GM23338 (cell line): ENCODE results near the gene KCTD21. TPM values are rescaled to one million over a fixed set of nuclear protein-coding genes. Genes with fewer than 3 reads are reported as not detected.

Source experiments
- ATAC-seq: fragments of 200-7000 bp; cut with Tn5 transposase; 3 replicates; pipeline ENCODE4 v1.9.1; 2020
- DNase-seq: peaks from one replicate; pipeline ENCODE4 v3.0.0-alpha.2; 2015; ENCODE audit warnings: low spot score
- H2AFZ ChIP-seq: fragments of 200-600 bp; sonication (generic); 2 replicates; pipeline ENCODE4 v1.8.0; 2016; ENCODE audit warnings: antibody characterized with exemption, mild to moderate bottlenecking, moderate library complexity
- H3F3A ChIP-seq: fragments of 200-600 bp; sonication (generic); replicated peaks from 2 replicates; pipeline ENCODE4 v1.8.0; 2017; ENCODE audit warnings: antibody characterized with exemption, mixed run types, low read depth
- H3K27ac ChIP-seq: fragments of 200-600 bp; sonication (generic); 2 replicates; pipeline ENCODE4 v1.6.1; 2016; ENCODE audit warnings: low read depth
- H3K27me3 ChIP-seq: fragments of 200-600 bp; sonication (generic); 2 replicates; pipeline ENCODE4 v1.8.0; 2016; ENCODE audit warnings: mild to moderate bottlenecking, mixed run types, moderate library complexity; ENCODE audit not compliant: insufficient read depth
- H3K36me3 ChIP-seq: fragments of 200-600 bp; sonication (generic); 2 replicates; pipeline ENCODE4 v1.8.0; 2016; ENCODE audit warnings: mild to moderate bottlenecking; ENCODE audit not compliant: insufficient read depth
- H3K4me1 ChIP-seq: fragments of 200-600 bp; sonication (generic); 2 replicates; pipeline ENCODE4 v1.8.0; 2016; ENCODE audit warnings: mild to moderate bottlenecking, moderate library complexity; ENCODE audit not compliant: insufficient read depth
- H3K4me2 ChIP-seq: fragments of 200-600 bp; sonication (generic); 2 replicates; pipeline ENCODE4 v1.7.1; 2017; ENCODE audit warnings: mixed run types
- H3K4me3 ChIP-seq: fragments of 200-600 bp; sonication (generic); 2 replicates; pipeline ENCODE4 v1.6.1; 2016; ENCODE audit warnings: mixed run types
- H3K79me2 ChIP-seq: fragments of 200-600 bp; sonication (generic); replicated peaks from 2 replicates; pipeline ENCODE4 v1.8.0; 2017; ENCODE audit warnings: mild to moderate bottlenecking; ENCODE audit not compliant: insufficient read depth
- H3K9me2 ChIP-seq: fragments of 200-600 bp; sonication (generic); 2 replicates; pipeline ENCODE4 v1.8.0; 2017; ENCODE audit not compliant: insufficient read depth
- H4K20me1 ChIP-seq: fragments of 200-600 bp; sonication (generic); replicated peaks from 2 replicates; pipeline ENCODE4 v1.8.0; 2017; ENCODE audit warnings: mild to moderate bottlenecking; ENCODE audit not compliant: insufficient read depth
- H3K27ac Mint-ChIP-seq: 2 replicates; pipeline ENCODE4 v1.8.0; 2020; ENCODE audit warnings: inconsistent platforms, mild to moderate bottlenecking, moderate library complexity, mixed read lengths
- H3K27me3 Mint-ChIP-seq: 3 replicates; pipeline ENCODE4 v1.8.0; 2022; ENCODE audit warnings: low read depth, mild to moderate bottlenecking, moderate library complexity, mixed read lengths, inconsistent platforms; ENCODE audit not compliant: insufficient read depth, poor library complexity
- H3K36me3 Mint-ChIP-seq: 3 replicates; pipeline ENCODE4 v1.8.0; 2021; ENCODE audit warnings: low read depth, mild to moderate bottlenecking, inconsistent platforms, moderate library complexity, mixed read lengths
- H3K4me1 Mint-ChIP-seq: 3 replicates; pipeline ENCODE4 v1.8.0; 2020; ENCODE audit warnings: mild to moderate bottlenecking, inconsistent platforms, mixed read lengths
- H3K4me3 Mint-ChIP-seq: 3 replicates; pipeline ENCODE4 v1.8.0; 2021; ENCODE audit warnings: moderate library complexity, mild to moderate bottlenecking, inconsistent platforms, mixed read lengths
- H3K9me3 Mint-ChIP-seq: 3 replicates; pipeline ENCODE4 v1.8.0; 2020; ENCODE audit warnings: moderate library complexity, mild to moderate bottlenecking, inconsistent platforms, mixed read lengths
- CREB1 ChIP-seq: fragments of 250-450 bp; sonication (Bioruptor Pico); IDR thresholded peaks from 2 replicates; pipeline ENCODE4 v1.5.0; 2020; ENCODE audit warnings: low read depth, mild to moderate bottlenecking, moderate library complexity
- CTCF ChIP-seq, 2 experiments: fragments of 200-600 bp in 1 of 2; sonication (generic) in 1 of 2; conservative IDR thresholded peaks; 2 replicates each; pipeline versions ENCODE4 v1.5.1 to v1.6.1; 2016 to 2017; ENCODE audit warnings: antibody characterized with exemption in 2 of 2, low read depth in 2 of 2, mild to moderate bottlenecking in 2 of 2, moderate library complexity in 1 of 2
- ETS1 ChIP-seq: IDR thresholded peaks from 2 replicates; pipeline ENCODE4 v1.6.1; 2016; ENCODE audit warnings: antibody characterized with exemption
- EZH2 ChIP-seq: fragments of 200-600 bp; sonication (generic); IDR thresholded peaks from one replicate; pipeline ENCODE4 v1.8.0; 2017; ENCODE audit warnings: antibody characterized with exemption, mild to moderate bottlenecking, low read depth; ENCODE audit not compliant: unreplicated experiment
- EZH2phosphoT487 ChIP-seq: fragments of 200-600 bp; sonication (generic); IDR thresholded peaks from one replicate; pipeline ENCODE4 v1.8.1; 2018; ENCODE audit warnings: antibody characterized with exemption; ENCODE audit not compliant: unreplicated experiment
- JUNB ChIP-seq: IDR thresholded peaks from one replicate; pipeline ENCODE4 v1.6.1; 2016; ENCODE audit warnings: antibody characterized with exemption; ENCODE audit not compliant: unreplicated experiment
- NANOG ChIP-seq: IDR thresholded peaks from 2 replicates; pipeline ENCODE4 v1.6.1; 2016; ENCODE audit warnings: antibody characterized with exemption, borderline replicate concordance
- POLR2AphosphoS5 ChIP-seq: IDR thresholded peaks from 2 replicates; pipeline ENCODE4 v1.6.1; 2016; ENCODE audit warnings: antibody characterized with exemption, low read depth
- REST ChIP-seq: IDR thresholded peaks from one replicate; pipeline ENCODE4 v1.6.1; 2018; ENCODE audit warnings: antibody characterized with exemption; ENCODE audit not compliant: unreplicated experiment
- STAT1 ChIP-seq: IDR thresholded peaks from one replicate; pipeline ENCODE4 v1.6.1; 2016; ENCODE audit warnings: antibody characterized with exemption; ENCODE audit not compliant: unreplicated experiment
- ZNF114 ChIP-seq: fragments of 250-450 bp; sonication (Bioruptor Pico); IDR thresholded peaks from 2 replicates; pipeline ENCODE4 v1.5.0; 2020; ENCODE audit warnings: mild to moderate bottlenecking, moderate library complexity
- ZNF331 ChIP-seq: fragments of 250-450 bp; sonication (Bioruptor Pico); IDR thresholded peaks from 2 replicates; pipeline ENCODE4 v1.5.0; 2020; ENCODE audit warnings: low read depth, mild to moderate bottlenecking, moderate library complexity
- ZNF462 ChIP-seq: fragments of 250-450 bp; sonication (Bioruptor Pico); IDR thresholded peaks from 2 replicates; pipeline ENCODE4 v1.5.0; 2020; ENCODE audit warnings: mild to moderate bottlenecking, moderate library complexity
- polyA plus RNA-seq: library from polyadenylated mRNA; unstranded; fragments of >200 nt; fragmentation: Nextera tagmentation; extraction: Ambion mirVana; gene quantifications from 2 replicates; pipeline ENCODE4 v1.2.1, GENCODE V29; 2016
- total RNA-seq: library from RNA; depleted of rRNA; stranded (reverse); fragments of >200 nt; shearing (Covaris generic); gene quantifications from 2 replicates; pipeline ENCODE4 v1.2.3, GENCODE V29; 2014

KCTD21 gene
- total and polyA plus RNA-seq, 2 experiments from 2014 or later, result 1.0 to 3.7 TPM

- Histone ChIP-seq H2AFZ (no peak overlapping the region), H3K27ac (no peak overlapping the region), H3K9me2 (no peaks in the 10 kb centered on the region), H3K4me2 (no peak overlapping the region), H3K79me2 (no peaks in the 10 kb centered on the region), H3K4me3 (no peak overlapping the region), H3F3A (no peaks in the 10 kb centered on the region), H3K27me3 (no peaks in the 10 kb centered on the region), H3K36me3 (no peaks in the 10 kb centered on the region), H4K20me1 (no peaks in the 10 kb centered on the region), H3K4me1 (no peaks in the 10 kb centered on the region; the same call in 1 of the 2 replicates)
- no peak overlapping the region for H3K4me3 Mint-ChIP-seq
- no peaks in the 10 kb centered on the region for H3K36me3 Mint-ChIP-seq
- ATAC-seq (no peak), DNase-seq (no peak)
- no peak overlapping the region for H3K27ac Mint-ChIP-seq
- TF ChIP-seq JUNB, result no peak
- no peak for TF ChIP-seq REST
- TF ChIP-seq ZNF114 (CRISPR knock-in tag), result no peak
- TF ChIP-seq ZNF462 (CRISPR knock-in tag), result no peak
- no peak for TF ChIP-seq NANOG
- no peak for TF ChIP-seq EZH2phosphoT487
- no peak for TF ChIP-seq POLR2AphosphoS5
- no peak for TF ChIP-seq CREB1 (CRISPR knock-in tag)
- TF ChIP-seq ETS1, result no peak
- TF ChIP-seq EZH2, result no peak
- TF ChIP-seq CTCF (conservative IDR thresholded peaks at IDR 0.05; ENCODE audit: low read depth in 2 of 2), result no peak
- TF ChIP-seq ZNF331, result no peak
- no peak for TF ChIP-seq STAT1
- H3K27me3 Mint-ChIP-seq, result no peaks in the 10 kb centered on the region
- no peaks in the 10 kb centered on the region for H3K9me3 Mint-ChIP-seq
- H3K4me1 Mint-ChIP-seq, result no peaks in the 10 kb centered on the region; the same call in 2 of the 3 replicates
These were observed 43.6 kb upstream of the KCTD21 start for GRCh38 chr11:78231962-78232501.
